OCI-LY7 (cell line): ENCODE results near the gene TEAD2.

Experiments
- CTCF ChIP-seq: fragments of 200-600 bp; sonication (generic); conservative IDR thresholded peaks from 2 replicates; pipeline ENCODE4 v1.5.1; 2014; ENCODE audit warnings: mild to moderate bottlenecking, antibody characterized with exemption, low read length, moderate library complexity, mixed read lengths
- EZH2phosphoT487 ChIP-seq: fragments of 200-600 bp; sonication (generic); IDR thresholded peaks from 2 replicates; pipeline ENCODE4 v1.6.1; 2018; ENCODE audit warnings: low read depth, borderline replicate concordance, mild to moderate bottlenecking, mixed run types, antibody characterized with exemption, low read length, moderate library complexity, mixed read lengths

- no peak for TF ChIP-seq CTCF
- no peak for TF ChIP-seq EZH2phosphoT487
These were observed 33.6 kb upstream of the TEAD2 start for GRCh38 chr19:49395581-49396407.
